Large intestine (tissue), 3 donors: ENCODE measurements around the gene MARCKS. TPM values are rescaled to one million over a fixed set of nuclear protein-coding genes. Genes with fewer than 3 reads are reported as not detected.

Source experiments
- DNase-seq, 2 donors: peaks; one replicate each; pipeline versions ENCODE4 v3.0.0 to v3.0.0-alpha.2; 2013
- H3K27ac ChIP-seq: one replicate; pipeline ENCODE4 v1.5.1; 2013; ENCODE audit warnings: low read length
- H3K27me3 ChIP-seq: 2 replicates; pipeline ENCODE4 v1.6.1; 2013; ENCODE audit warnings: low read length; ENCODE audit not compliant: control insufficient read depth, insufficient read depth
- H3K36me3 ChIP-seq: 2 replicates; pipeline ENCODE4 v1.6.1; 2013; ENCODE audit warnings: low read length; ENCODE audit not compliant: control insufficient read depth, insufficient read depth
- H3K4me1 ChIP-seq: one replicate; pipeline ENCODE4 v1.6.1; 2013; ENCODE audit warnings: low read length; ENCODE audit not compliant: control insufficient read depth, insufficient read depth
- H3K4me3 ChIP-seq: one replicate; pipeline ENCODE4 v1.5.1; 2013; ENCODE audit warnings: low read length
- H3K9me3 ChIP-seq: one replicate; pipeline ENCODE4 v1.6.1; 2013; ENCODE audit warnings: mild to moderate bottlenecking, low read depth, low read length, moderate library complexity; ENCODE audit not compliant: control insufficient read depth
- WGBS: methylation state at CpG from one replicate; pipeline ENCODE4 v1.1.5; 2013; ENCODE audit warnings: low lambda C conversion rate; ENCODE audit not compliant: insufficient coverage; 5-methylcytosine and 5-hydroxymethylcytosine counted together
- polyA plus RNA-seq: library from polyadenylated mRNA; unstranded; fragments of 120-200 nt; gene quantifications from one replicate; pipeline ENCODE4 v1.2.1, GENCODE V29; 2013

Gene MARCKS
- polyA plus RNA-seq, 1 donor: 97.6 TPM

GRCh38 chr6:113881478-113881980 lies 24.4 kb downstream of the MARCKS start:
- Histone ChIP-seq H3K9me3 (no peaks in the 10 kb centered on the region), H3K36me3 (no peaks in the 10 kb centered on the region), H3K27ac (no peak overlapping the region), H3K27me3 (no peaks in the 10 kb centered on the region), H3K4me1 (no peaks in the 10 kb centered on the region), H3K4me3 (no peak overlapping the region)
- WGBS: no CpG with 5 or more reads among the region's 2 CpGs
- DNase-seq: no peak

- Histone ChIP-seq H3K27ac (no peak overlapping the region), H3K9me3 (no peaks in the 10 kb centered on the region), H3K4me1 (no peaks in the 10 kb centered on the region), H3K27me3 (no peaks in the 10 kb centered on the region), H3K4me3 (no peak overlapping the region), H3K36me3 (no peaks in the 10 kb centered on the region)
- DNase-seq: no peak
- WGBS: no CpG with 5 or more reads among the region's 2 CpGs
These were observed 25.3 kb downstream of the MARCKS start for GRCh38 chr6:113882336-113883022.

- H3K36me3 ChIP-seq: no peaks in the 10 kb centered on the region
- WGBS: no CpG with 5 or more reads among the region's 2 CpGs
- no peak for DNase-seq
- no peak overlapping the region for H3K27ac ChIP-seq
- no peak overlapping the region for H3K4me3 ChIP-seq
- no peaks in the 10 kb centered on the region for H3K9me3 ChIP-seq
- H3K4me1 ChIP-seq: no peaks in the 10 kb centered on the region
- H3K27me3 ChIP-seq: no peaks in the 10 kb centered on the region
These were observed 26.9 kb downstream of the MARCKS start for GRCh38 chr6:113884011-113884410.

GRCh38 chr6:113886512-113886911 lies 29.4 kb downstream of the MARCKS start:
- H3K27ac ChIP-seq: no peak overlapping the region
- 100% methylated on average over 1 of the region's 1 CpG for WGBS
- H3K4me1 ChIP-seq: no peaks in the 10 kb centered on the region
- H3K4me3 ChIP-seq: no peak overlapping the region
- H3K27me3 ChIP-seq: no peaks in the 10 kb centered on the region
- no peaks in the 10 kb centered on the region for H3K9me3 ChIP-seq
- H3K36me3 ChIP-seq: no peaks in the 10 kb centered on the region
- no peak for DNase-seq

GRCh38 chr6:113888493-113888892 lies 31.3 kb downstream of the MARCKS start:
- Histone ChIP-seq H3K27me3 (no peaks in the 10 kb centered on the region), H3K4me1 (no peaks in the 10 kb centered on the region), H3K4me3 (no peak overlapping the region), H3K36me3 (no peaks in the 10 kb centered on the region), H3K9me3 (no peaks in the 10 kb centered on the region), H3K27ac (no peak overlapping the region)
- no peak for DNase-seq

- H3K27ac ChIP-seq: no peak overlapping the region
- DNase-seq: no peak
- H3K4me3 ChIP-seq: no peak overlapping the region
- H3K36me3 ChIP-seq: no peaks in the 10 kb centered on the region
- no peaks in the 10 kb centered on the region for H3K9me3 ChIP-seq
- H3K4me1 ChIP-seq: no peaks in the 10 kb centered on the region
- whole genome bisulfite sequencing: no CpG with 5 or more reads among the region's 3 CpGs
- no peaks in the 10 kb centered on the region for H3K27me3 ChIP-seq
These were observed 31.9 kb downstream of the MARCKS start for GRCh38 chr6:113888956-113889630.

GRCh38 chr6:113893451-113893850 lies 36.3 kb downstream of the MARCKS start:
- DNase-seq: no peak
- Histone ChIP-seq H3K27ac (no peak overlapping the region), H3K4me3 (no peak overlapping the region), H3K27me3 (no peaks in the 10 kb centered on the region), H3K4me1 (no peaks in the 10 kb centered on the region), H3K36me3 (no peaks in the 10 kb centered on the region), H3K9me3 (no peaks in the 10 kb centered on the region)

GRCh38 chr6:113893866-113894265 lies 36.7 kb downstream of the MARCKS start:
- no peaks in the 10 kb centered on the region for H3K36me3 ChIP-seq
- no peak for DNase-seq
- H3K9me3 ChIP-seq: no peaks in the 10 kb centered on the region
- no peak overlapping the region for H3K27ac ChIP-seq
- no peak overlapping the region for H3K4me3 ChIP-seq
- WGBS: no CpG with 5 or more reads among the region's 3 CpGs
- H3K27me3 ChIP-seq: no peaks in the 10 kb centered on the region
- H3K4me1 ChIP-seq: no peaks in the 10 kb centered on the region

- 100% methylated on average over 2 of the region's 6 CpGs for WGBS
- no peak overlapping the region for H3K4me3 ChIP-seq
- no peaks in the 10 kb centered on the region for H3K9me3 ChIP-seq
- no peak overlapping the region for H3K27ac ChIP-seq
- DNase-seq: no peak
- H3K27me3 ChIP-seq: no peaks in the 10 kb centered on the region
- H3K4me1 ChIP-seq: no peaks in the 10 kb centered on the region
- no peaks in the 10 kb centered on the region for H3K36me3 ChIP-seq
These were observed 37.8 kb downstream of the MARCKS start for GRCh38 chr6:113894712-113895674.

- 90% methylated on average over 2 of the region's 2 CpGs for WGBS
- Histone ChIP-seq H3K4me1 (peaks cover 3% of the 10 kb centered on the region), H3K36me3 (no peaks in the 10 kb centered on the region), H3K27ac (no peak overlapping the region), H3K4me3 (no peak overlapping the region), H3K27me3 (no peaks in the 10 kb centered on the region), H3K9me3 (no peaks in the 10 kb centered on the region)
- no peak for DNase-seq
These were observed 44.3 kb downstream of the MARCKS start for GRCh38 chr6:113901482-113901881.
